HG03066 (cell line): ENCODE measurements around the gene LSM10.
A peak's percentile ranks its signal among the peaks of the same experiment; 100 is the strongest.

ENCODE experiments used
- ATAC-seq: cut with Tn5 transposase; IDR thresholded peaks from one replicate; pipeline ENCODE4 v1.9.1; 2021; ENCODE audit warnings: low read depth; ENCODE audit not compliant: unreplicated experiment

LSM10 gene

GRCh38 chr1:36385410-36386264, 12.1 kb downstream of the LSM10 start, which contains the start of gene STK40:
Gene STK40, minus strand, starts transcription at chr1:36385924. Its CDS starts 24,592 bp downstream, at chr1:36361332.
- ATAC-seq, result peak; percentile 86

DNA sequence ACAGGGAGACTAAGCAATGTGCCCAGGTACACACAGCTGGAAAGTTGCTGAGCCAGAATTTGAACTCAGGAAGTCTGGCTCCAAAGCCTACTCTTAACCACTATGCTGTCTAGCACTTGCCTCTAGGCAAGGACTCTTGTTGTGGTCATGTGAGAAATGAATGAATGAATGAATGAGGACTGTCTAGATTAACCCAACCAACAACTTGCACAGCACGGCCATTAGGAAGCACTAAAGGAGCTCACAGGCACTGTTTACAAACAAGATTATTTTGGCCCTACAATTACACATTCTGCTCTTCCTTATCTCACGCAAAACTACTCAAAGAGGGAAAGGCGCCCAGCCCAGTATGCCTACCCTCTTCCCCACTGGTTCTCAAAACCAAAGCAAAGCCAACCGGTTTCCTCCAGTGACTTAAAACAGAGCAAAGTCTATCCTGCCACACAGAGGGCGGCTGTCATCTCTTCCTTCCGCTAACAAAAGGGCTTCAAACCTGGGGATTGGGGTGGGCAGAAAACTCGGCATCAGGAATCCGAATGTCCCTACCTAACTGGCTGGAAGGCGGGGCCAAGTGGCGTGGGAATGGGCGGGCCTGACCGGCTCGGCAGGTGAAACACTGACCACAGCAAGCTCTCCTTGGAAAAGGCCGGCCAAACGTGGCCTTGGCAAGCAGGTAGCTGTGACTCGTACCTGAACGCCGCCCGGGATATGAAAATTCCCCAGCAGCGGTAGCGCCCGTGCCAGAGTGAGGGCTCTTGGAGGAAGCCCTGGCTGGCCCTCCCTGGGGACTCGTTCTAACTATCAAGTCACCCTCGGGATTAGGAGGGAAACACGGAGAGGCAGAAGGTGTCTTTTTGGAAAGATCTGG, 12.9 kb downstream of the LSM10 start:
- no peak for ATAC-seq

DNA sequence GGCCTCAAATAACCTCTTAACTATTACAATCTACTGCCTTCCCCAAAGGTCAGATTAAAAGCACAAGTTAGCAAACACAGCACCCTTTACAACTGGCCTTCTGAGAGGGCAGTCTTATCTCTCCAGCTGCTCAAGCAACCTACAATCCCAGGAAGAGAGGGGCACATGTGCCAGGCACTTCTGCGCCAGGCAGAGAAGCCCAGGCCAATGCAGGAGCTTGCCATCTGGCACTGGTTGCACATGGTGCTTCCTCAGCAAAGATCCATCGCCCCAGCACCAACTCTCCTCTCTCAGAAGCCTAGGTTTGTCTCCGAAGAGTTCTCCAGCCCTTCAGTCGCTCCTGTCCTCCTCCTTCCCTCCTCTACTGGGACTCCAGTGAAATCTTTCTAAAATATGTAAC, 14.5 kb downstream of the LSM10 start:
- ATAC-seq, result no peak

DNA sequence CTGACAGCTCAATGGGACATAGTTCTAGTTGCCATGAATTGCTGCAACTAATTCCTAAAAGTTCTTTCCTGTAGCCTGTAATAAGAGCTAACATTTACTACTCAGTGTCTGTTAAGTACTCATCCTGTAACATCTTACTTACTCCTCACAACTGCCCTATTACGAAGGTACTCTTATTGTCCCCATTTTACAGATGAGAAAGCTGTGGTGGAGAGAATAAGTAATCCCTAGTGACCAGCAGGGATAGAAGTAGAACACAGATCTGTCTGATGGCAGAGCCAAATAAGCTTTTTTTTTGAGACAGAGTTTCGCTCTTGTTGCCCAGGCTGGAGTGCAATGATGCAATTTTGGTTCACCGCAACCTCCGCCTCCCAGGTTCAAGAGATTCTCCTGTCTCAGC, 15.0 kb downstream of the LSM10 start:
- ATAC-seq, result no peak

DNA sequence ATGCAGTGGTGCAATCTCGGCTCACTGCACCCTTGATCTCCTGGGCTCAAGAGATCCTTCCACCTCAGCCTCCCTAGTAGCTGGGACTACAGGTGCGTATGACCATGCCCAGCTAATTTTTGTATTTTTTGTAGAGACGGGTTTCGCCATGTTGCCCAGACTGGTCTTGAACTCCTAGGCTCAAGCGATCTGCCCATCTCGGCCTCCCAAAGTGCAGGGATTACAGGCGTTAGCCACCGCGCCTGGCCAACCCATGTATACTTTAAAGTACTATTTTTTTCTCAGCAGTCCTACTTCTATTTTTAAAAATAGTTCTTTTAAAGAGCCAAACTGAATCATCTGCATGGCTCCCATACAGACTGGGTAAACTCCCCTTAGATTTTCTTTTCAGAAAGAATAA, 15.5 kb downstream of the LSM10 start:
- ATAC-seq, result no peak

- ATAC-seq, result no peak
Observed at GRCh38 chr1:36381405-36381804, 16.3 kb downstream of the LSM10 start.

DNA sequence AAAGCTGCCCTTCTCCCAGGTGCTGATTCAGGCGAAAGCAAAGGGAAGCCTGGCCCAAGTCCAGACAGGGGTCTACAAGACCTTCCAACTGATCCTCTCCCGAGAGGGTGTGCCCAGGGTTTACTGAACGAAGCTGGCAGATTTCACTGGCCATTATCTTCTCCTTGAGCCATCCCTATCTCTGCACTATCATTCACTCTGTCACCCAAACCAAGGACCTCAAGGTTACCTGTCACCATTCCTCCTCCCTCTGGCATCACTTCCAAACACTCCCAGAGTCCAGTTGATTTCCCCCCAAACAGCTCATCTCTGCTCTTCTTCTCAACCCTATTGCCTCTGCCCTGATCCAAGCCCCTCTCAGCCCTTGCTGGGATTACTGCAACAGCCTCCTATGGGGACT, 16.9 kb downstream of the LSM10 start:
- ATAC-seq, result no peak

- no peak for ATAC-seq
Observed at GRCh38 chr1:36380143-36380619, 17.5 kb downstream of the LSM10 start.

GRCh38 chr1:36377791-36378492, 19.8 kb downstream of the LSM10 start:
- no peak for ATAC-seq

GRCh38 chr1:36372617-36373016, 25.1 kb downstream of the LSM10 start:
- no peak for ATAC-seq

- ATAC-seq, result no peak
Observed at GRCh38 chr1:36369061-36369861, 28.4 kb downstream of the LSM10 start.

DNA sequence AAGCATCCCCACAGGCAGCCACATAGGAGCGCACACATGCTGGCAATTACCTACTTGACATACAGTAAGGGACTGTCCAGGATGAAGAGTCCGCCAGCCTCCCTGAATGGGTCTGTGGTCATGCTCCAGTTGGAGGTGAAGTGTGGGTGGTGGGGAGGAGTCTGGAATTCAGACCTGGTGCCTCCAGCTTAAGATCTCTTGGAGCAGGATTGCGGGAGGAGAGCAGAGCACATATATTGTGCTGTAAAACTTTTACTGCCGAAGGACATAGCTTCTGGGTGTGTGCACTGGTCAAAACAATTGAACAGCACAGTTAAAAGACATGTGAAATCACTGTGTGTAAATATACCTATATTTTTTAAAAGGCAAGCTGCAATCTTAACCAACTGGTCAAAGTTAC, 29.9 kb downstream of the LSM10 start:
- no peak for ATAC-seq

DNA sequence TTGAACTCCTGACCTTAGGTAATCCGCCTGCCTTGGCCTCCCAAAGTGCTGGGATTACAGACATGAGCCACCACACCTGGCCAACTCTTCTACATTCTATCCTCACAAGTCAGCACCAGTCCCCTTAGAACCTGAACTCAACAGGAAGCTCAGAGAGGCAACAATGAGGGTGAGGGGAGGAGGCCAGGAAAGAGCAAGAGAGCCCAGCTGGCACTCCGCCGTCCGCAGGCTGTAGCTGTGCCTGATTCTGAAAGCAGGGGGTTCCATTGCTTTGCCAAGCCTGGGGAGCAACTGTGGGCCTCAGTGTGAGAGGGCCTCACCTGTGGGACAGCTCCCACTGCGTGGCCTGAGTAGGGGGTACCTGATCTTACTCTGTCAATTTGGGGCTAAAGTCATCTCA, 30.6 kb downstream of the LSM10 start:
- no peak for ATAC-seq

GRCh38 chr1:36366091-36366661, 31.5 kb downstream of the LSM10 start:
- ATAC-seq, result no peak

DNA sequence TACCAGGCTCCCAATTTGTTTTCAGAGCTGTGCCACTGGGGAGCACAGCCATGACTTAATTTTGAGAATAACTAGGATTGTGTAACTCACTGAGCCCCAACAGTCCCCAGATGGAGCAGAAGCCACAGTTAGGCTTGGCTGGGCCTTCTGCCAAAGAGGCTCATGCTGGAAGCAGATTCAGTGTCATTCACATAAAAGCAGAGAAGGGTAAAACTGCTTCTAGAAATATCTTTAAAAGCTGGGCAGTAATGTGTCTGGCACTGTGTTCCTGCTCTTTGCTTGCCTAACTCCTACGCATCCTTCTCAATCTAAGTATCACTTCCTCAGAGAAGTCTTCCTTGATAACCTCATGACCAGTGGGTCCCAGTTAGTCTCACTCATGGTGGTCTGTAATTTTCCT, 32.3 kb downstream of the LSM10 start:
- no peak for ATAC-seq

GRCh38 chr1:36359911-36360550, 37.7 kb downstream of the LSM10 start:
- ATAC-seq, result no peak

DNA sequence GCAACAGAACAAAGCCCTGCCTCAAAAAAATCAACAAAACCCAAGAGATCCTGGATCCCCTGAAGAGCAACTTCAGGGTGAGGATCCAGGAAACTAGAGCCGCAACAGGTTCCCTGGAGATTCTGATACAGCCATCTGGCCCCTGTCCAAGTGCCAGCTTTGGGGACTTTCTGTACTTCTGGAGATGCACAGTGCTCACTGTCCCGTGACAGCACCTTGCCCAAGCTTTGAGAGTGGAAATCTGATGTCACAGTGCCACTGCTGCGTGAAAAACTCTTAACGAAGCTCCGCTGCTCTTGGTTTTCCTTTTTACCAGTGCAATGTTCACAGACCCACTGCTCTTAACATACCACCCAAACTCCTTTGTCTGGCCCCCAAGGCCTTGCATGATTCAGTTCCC, 38.3 kb downstream of the LSM10 start:
- no peak for ATAC-seq

DNA sequence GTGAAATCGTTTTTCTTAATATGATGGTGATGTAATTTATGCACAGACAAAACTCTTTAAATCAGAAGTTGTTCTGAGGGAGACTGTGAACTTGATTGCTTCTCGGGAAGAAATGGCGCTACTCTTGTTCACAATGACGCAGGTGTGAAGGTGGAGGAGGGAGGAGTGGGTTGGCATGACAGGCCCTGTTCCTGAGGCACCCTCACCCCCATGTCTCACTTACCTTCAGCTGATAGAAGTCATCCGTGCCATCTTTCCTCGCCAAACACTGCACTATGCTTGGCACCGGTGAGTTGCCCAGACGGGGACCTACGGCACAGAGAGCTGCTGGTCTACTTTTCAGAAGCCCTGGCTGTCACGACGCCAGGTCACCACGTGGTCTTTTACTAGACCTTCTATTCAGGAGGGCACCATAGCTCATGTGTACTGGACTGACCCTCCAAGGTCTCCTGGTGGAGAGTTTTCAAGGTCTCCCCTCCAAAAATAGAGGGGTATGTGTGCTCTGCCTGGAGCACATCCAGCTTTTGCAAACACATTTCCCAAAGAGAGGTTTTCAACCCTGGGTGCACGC, 39.1 kb downstream of the LSM10 start:
- no peak for ATAC-seq

GRCh38 chr1:36355811-36356210, 41.9 kb downstream of the LSM10 start:
- ATAC-seq, result no peak
